Stomach (tissue), 4 donors: Measurements from ENCODE around the gene TYW1.

Experiments used
- POLR2A ChIP-seq, 4 donors: fragments of 450-650 bp; IDR thresholded peaks; one replicate each; pipeline ENCODE4 v1.6.1; 2016; ENCODE audit warnings: antibody characterized with exemption in 4 of 4, control low read depth in 2 of 4, mild to moderate bottlenecking in 1 of 4, moderate library complexity in 1 of 4
- POLR2AphosphoS5 ChIP-seq, 3 donors: sonication (generic); formaldehyde crosslinking; IDR thresholded peaks; one replicate each; pipeline ENCODE4 v1.6.1; 2016; ENCODE audit warnings: antibody characterized with exemption in 3 of 3

DNA sequence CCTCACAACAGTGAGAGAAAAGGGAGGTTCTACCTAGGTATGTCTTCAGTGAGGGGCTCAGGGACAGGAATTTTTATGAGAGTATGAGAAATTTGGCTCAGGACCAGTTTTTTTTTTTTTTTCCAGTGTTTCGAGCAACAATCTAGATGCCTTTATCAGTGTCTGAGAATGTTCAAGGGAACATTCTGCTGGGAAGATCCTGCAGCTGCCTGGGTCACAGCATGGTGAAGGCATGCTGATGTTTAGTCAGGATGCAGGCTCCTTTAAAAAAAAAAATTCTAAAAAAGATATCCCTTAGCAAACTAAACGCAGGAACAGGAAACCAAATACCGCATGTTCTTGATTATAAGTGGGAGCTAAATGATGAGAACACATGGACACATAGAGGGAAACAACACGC, 32.2 kb upstream of the TYW1 start:
- TF ChIP-seq POLR2AphosphoS5 (IDR thresholded peaks at IDR 0.05): no peak
- no peak for TF ChIP-seq POLR2A (IDR thresholded peaks at IDR 0.05)
